Amygdala (tissue), 56 donors: ENCODE results near the gene CYP27C1.

Experiments
- DNase-seq, 56 donors: peaks; one replicate each; lab custom pipeline; 2025; lab: John Stamatoyannopoulos, UW

The CYP27C1 gene

DNA sequence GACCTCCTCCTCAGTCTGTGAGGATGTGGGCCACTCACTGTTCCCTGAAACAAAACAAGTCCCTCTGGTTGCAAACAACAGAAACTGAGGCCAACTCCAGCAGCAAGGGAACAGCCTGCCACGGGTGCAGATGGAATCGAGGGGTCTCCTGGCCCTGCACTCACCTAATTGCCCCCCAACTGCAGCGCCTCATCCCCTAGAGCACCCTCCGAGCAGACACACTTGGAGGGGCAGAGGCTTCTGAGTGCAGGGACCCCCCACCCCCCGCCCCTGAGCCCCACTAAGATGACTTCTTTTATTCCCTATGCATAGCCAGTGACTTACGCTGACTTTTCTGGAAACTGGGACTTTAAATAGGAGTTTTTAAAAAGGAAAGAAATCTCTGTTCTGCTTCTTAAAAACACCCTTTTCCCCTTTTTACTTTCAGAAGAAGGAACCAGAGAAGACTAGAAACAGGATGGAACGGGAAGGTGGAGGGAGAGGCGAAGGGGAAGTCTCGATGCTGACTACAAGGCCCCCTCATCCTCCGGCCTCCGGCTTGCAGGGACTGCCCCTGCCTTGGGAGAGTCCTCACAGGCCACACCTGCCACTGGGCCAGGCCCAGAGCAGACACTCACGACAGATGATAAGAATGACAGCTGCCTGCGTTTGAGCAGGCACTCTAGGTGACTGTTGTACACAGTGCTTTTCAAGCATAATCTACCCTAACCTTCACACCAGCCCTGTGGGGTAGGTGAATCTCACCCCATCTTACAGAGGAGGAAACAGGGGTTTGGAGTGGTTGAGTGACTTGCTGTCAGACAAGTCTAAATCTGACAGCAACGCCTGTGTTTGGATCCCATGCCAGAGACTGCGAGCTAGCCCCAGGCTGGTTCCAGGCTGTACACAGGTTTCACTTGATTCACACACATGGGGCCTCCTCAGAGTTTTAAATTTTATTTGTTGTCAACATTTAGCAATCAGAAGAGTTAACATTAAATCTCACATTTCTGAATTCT, 85.0 kb downstream of the CYP27C1 start:
- DNase-seq: no peak

DNA sequence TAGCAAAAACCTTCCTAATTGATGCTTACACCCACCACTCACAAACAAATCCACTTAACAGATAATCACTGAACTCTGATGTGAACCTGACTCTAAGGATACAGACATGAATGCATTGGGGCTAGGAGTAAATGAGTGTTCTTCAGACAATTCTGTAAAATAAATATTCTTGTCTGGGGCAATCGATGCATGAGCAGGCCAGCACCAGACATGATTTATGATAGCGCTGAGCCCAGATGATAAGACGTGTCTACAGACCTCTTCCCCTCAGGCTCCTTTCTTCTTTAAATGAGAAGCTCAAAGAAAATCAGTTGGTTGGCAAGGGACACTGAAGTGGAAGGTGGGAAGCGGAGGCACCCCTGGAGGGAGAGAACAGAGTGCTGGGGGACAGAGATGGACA, 85.9 kb downstream of the CYP27C1 start:
- no peak for DNase-seq
